ENCODE measurements around the gene NGRN.
A peak's percentile ranks its signal among the peaks of the same experiment; 100 is the strongest.

Gene NGRN

DNA sequence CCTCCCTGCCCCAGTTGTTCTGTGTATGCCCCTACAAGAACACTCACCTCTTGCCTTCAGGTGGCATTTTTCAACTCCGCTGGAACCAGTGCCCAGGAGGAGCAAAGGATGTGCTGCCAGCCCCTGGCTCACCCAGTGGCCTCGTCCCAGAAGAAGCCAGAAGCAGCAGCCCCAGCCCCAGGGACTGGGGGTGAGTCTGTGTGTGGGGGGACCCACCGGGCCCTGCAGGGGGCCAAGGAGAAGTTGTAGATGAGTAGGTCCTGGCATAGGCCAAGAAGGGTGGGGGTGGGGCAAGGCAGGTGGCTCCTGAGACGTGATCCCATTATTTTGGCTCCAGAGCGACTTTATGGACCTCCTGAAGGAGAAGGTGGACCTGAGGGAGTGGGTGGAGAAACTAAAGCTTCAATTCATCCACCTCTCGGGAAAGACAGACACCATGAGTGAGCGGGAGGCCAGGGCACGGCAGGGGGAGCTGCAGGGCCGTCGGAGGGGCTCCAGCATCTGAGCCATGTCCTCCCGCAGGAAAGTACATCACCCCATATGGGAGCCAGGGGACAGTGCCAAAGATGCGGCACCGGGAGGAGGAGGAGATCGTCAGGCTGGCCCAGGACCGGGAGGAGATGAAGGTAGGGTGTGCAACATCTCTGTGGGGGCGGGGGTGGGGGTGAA lies 29.3 kb downstream of the NGRN start:
- TF ChIP-seq EP300 (IDR thresholded peaks at IDR 0.05; ENCODE audit: borderline replicate concordance) (no peak), NFIC (IDR thresholded peaks at IDR 0.05) (no peak), REST (IDR thresholded peaks at IDR 0.05; ENCODE audit: low read depth) (no peak), TEAD4 (IDR thresholded peaks at IDR 0.05) (no peak), EGR1 (IDR thresholded peaks at IDR 0.05) (no peak), YY1 (IDR thresholded peaks at IDR 0.05; ENCODE audit: low read depth) (no peak), ZBTB7A (IDR thresholded peaks at IDR 0.05; ENCODE audit: low read depth) (no peak), TCF12 (IDR thresholded peaks at IDR 0.05; ENCODE audit: low read depth) (no peak), RAD21 (IDR thresholded peaks at IDR 0.05; ENCODE audit: low read depth) (no peak), MAX (IDR thresholded peaks at IDR 0.05) (no peak), CEBPB (IDR thresholded peaks at IDR 0.05) (no peak), TAF1 (IDR thresholded peaks at IDR 0.05; ENCODE audit: low read depth) (no peak), CREB1 (IDR thresholded peaks at IDR 0.05; ENCODE audit: low read depth) (no peak), FOXM1 (IDR thresholded peaks at IDR 0.05; ENCODE audit: borderline replicate concordance, low read depth) (no peak)
- TF ChIP-seq, protein P1, sequence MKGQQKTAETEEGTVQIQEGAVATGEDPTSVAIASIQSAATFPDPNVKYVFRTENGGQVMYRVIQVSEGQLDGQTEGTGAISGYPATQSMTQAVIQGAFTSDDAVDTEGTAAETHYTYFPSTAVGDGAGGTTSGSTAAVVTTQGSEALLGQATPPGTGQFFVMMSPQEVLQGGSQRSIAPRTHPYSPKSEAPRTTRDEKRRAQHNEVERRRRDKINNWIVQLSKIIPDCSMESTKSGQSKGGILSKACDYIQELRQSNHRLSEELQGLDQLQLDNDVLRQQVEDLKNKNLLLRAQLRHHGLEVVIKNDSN (IDR thresholded peaks at IDR 0.05) = no peak

GRCh38 chr15:90295270-90295648 lies 29.8 kb downstream of the NGRN start:
- no peak for TF ChIP-seq EGR1 (IDR thresholded peaks at IDR 0.05)
- no peak for TF ChIP-seq EP300 (IDR thresholded peaks at IDR 0.05; ENCODE audit: borderline replicate concordance)

GRCh38 chr15:90297021-90297420 lies 31.5 kb downstream of the NGRN start:
- TF ChIP-seq RAD21 (IDR thresholded peaks at IDR 0.05; ENCODE audit: low read depth) (no peak), CEBPB (IDR thresholded peaks at IDR 0.05) (no peak), MAX (IDR thresholded peaks at IDR 0.05) (no peak), NFIC (IDR thresholded peaks at IDR 0.05) (no peak), ZBTB7A (IDR thresholded peaks at IDR 0.05; ENCODE audit: low read depth) (no peak)
- TF ChIP-seq, protein P1 (IDR thresholded peaks at IDR 0.05) = no peak

GRCh38 chr15:90300541-90300940 lies 35.1 kb downstream of the NGRN start:
- TF ChIP-seq NFIC (IDR thresholded peaks at IDR 0.05) (no peak), REST (IDR thresholded peaks at IDR 0.05; ENCODE audit: low read depth) (no peak), MAX (IDR thresholded peaks at IDR 0.05) (no peak), CEBPB (IDR thresholded peaks at IDR 0.05) (no peak), TCF12 (IDR thresholded peaks at IDR 0.05; ENCODE audit: low read depth) (no peak), YY1 (IDR thresholded peaks at IDR 0.05; ENCODE audit: low read depth) (no peak), TAF1 (IDR thresholded peaks at IDR 0.05; ENCODE audit: low read depth) (no peak), TEAD4 (IDR thresholded peaks at IDR 0.05) (no peak), EGR1 (IDR thresholded peaks at IDR 0.05) (no peak), CREB1 (IDR thresholded peaks at IDR 0.05; ENCODE audit: low read depth) (no peak), RAD21 (IDR thresholded peaks at IDR 0.05; ENCODE audit: low read depth) (no peak), FOXM1 (IDR thresholded peaks at IDR 0.05; ENCODE audit: borderline replicate concordance, low read depth) (no peak)
- TF ChIP-seq, protein P1 (IDR thresholded peaks at IDR 0.05) = no peak

GRCh38 chr15:90300988-90301706 lies 35.7 kb downstream of the NGRN start:
- TF ChIP-seq EGR1 (IDR thresholded peaks at IDR 0.05) (no peak), CREB1 (IDR thresholded peaks at IDR 0.05; ENCODE audit: low read depth) (no peak), EP300 (IDR thresholded peaks at IDR 0.05; ENCODE audit: borderline replicate concordance) (no peak), YY1 (IDR thresholded peaks at IDR 0.05; ENCODE audit: low read depth) (0 out of 2 replicates have a peak, but pooled peaks have one; percentile 56), MAX (IDR thresholded peaks at IDR 0.05) (peak; percentile 53; the same call in 1 of the 2 replicates), TAF1 (IDR thresholded peaks at IDR 0.05; ENCODE audit: low read depth) (no peak), TCF12 (IDR thresholded peaks at IDR 0.05; ENCODE audit: low read depth) (no peak), REST (IDR thresholded peaks at IDR 0.05; ENCODE audit: low read depth) (no peak), ZBTB7A (IDR thresholded peaks at IDR 0.05; ENCODE audit: low read depth) (no peak), RAD21 (IDR thresholded peaks at IDR 0.05; ENCODE audit: low read depth) (peak; percentile 57), FOXM1 (IDR thresholded peaks at IDR 0.05; ENCODE audit: borderline replicate concordance, low read depth) (no peak), CEBPB (IDR thresholded peaks at IDR 0.05) (no peak), TEAD4 (IDR thresholded peaks at IDR 0.05) (no peak), NFIC (IDR thresholded peaks at IDR 0.05) (0 out of 2 replicates have a peak, but pooled peaks have one; percentile 13)
- TF ChIP-seq, protein P1 (IDR thresholded peaks at IDR 0.05) = no peak
